RWPE1 (cell line): Measurements from ENCODE around the gene ADAP1.

ENCODE experiments used
- CTCF ChIA-PET: fragments of 350-600 bp; sonication (Branson Sonifier 250); formaldehyde crosslinking; extraction: SDS; loops from one replicate; lab custom pipeline; 2021; lab: Yijun Ruan, JAX
- POLR2A ChIA-PET: fragments of 400-600 bp; formaldehyde crosslinking; extraction: SDS; loops from one replicate; lab custom pipeline; 2020; ENCODE audit warnings: antibody characterized with exemption; ENCODE audit not compliant: low non-redundant PET; lab: Yijun Ruan, JAX
- DNase-seq: peaks from one replicate; pipeline ENCODE4 v3.0.0; 2012; ENCODE audit warnings: low spot score
- H3K27ac ChIP-seq: fragments of 450-650 bp; 2 replicates; pipeline ENCODE4 v1.5.1; 2017
- CTCF ChIP-seq: fragments of 450-650 bp; conservative IDR thresholded peaks from 2 replicates; pipeline ENCODE4 v1.5.1; 2017; ENCODE audit warnings: low read depth, mild to moderate bottlenecking

The ADAP1 gene

GRCh38 chr7:934469-935163 lies 19.9 kb downstream of the ADAP1 start:
- H3K27ac ChIP-seq, result no peak overlapping the region
- CTCF ChIA-PET, result no interaction called here
- no peak for TF ChIP-seq CTCF
- DNase-seq, result no peak
- POLR2A ChIA-PET, result interaction anchor here (0.5 kb wide), 1 partner anchor 10 kb away, joined by 3 read pairs; no protein-coding TSS in a partner anchor

- H3K27ac ChIP-seq, result no peak overlapping the region
- no peak for DNase-seq
- TF ChIP-seq CTCF, result no peak
- ChIA-PET POLR2A (no interaction called here), CTCF (no interaction called here)
Observed at GRCh38 chr7:932651-932975, 21.9 kb downstream of the ADAP1 start.

- ChIA-PET POLR2A (no interaction called here), CTCF (interaction anchor here (0.8 kb wide), 1 partner anchor 22 kb away, joined by 4 read pairs; no protein-coding TSS in a partner anchor)
- TF ChIP-seq CTCF, result no peak
- no peak overlapping the region for H3K27ac ChIP-seq
- DNase-seq, result no peak
Observed at GRCh38 chr7:931871-932650, 22.4 kb downstream of the ADAP1 start.

GRCh38 chr7:930975-931758 lies 23.3 kb downstream of the ADAP1 start:
- ChIA-PET CTCF (interaction anchor here (0.8 kb wide), 1 partner anchor 23 kb away, joined by 4 read pairs; no protein-coding TSS in a partner anchor), POLR2A (no interaction called here)
- DNase-seq, result no peak
- no peak for TF ChIP-seq CTCF
- H3K27ac ChIP-seq, result no peak overlapping the region

GRCh38 chr7:929311-929711 lies 25.2 kb downstream of the ADAP1 start:
- CTCF ChIA-PET, result no interaction called here
- DNase-seq, result no peak
- TF ChIP-seq CTCF, result no peak
- H3K27ac ChIP-seq, result no peak overlapping the region
- POLR2A ChIA-PET, result no interaction called here

GRCh38 chr7:927031-927671 lies 27.3 kb downstream of the ADAP1 start:
- H3K27ac ChIP-seq, result no peak overlapping the region
- POLR2A ChIA-PET, result no interaction called here
- CTCF ChIA-PET, result interaction anchor here (1.0 kb wide), 1 partner anchor 249 kb away, joined by 3 read pairs; no protein-coding TSS in a partner anchor
- no peak for DNase-seq
- TF ChIP-seq CTCF, result no peak
